GM12872 (cell line): ENCODE data around the gene SAMD13.

Source experiments
- TF ChIP-seq, protein P1 (sequence below): IDR thresholded peaks from 3 replicates; pipeline ENCODE4 v1.5.1; 2011; ENCODE audit warnings: low read depth, mild to moderate bottlenecking, low read length, moderate library complexity; ENCODE audit not compliant: insufficient read depth

SAMD13 gene

DNA sequence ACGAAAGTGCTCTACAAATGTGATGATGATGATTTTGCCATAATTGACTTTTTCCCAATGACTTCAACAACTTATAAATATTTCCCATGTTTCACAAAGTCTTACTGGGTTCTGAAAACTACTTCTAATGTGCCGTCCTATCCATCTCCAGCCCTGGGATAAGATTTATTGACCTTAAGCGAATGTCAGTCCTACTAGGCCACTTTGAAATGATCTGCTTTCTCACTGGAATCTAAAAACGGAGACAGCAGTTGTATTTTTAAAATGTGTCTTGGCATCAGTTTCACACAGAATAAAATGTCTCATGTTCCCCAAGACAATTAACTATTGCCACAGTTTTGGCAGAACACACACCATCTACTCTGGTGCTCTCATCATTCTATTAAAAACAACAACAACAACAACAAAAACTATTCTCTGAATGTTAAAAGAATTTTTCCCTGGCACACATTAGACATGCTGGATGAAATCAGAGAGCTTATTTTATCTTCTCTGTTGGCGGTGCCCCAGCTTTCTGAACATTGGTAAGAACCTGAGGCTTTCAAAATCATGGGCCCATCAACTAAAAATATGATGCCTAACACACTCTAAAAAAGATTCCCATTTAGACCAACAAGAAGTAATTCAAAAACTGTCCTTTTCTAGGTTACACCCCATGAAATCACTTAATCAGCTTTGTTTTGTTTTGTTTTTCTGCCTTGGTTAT lies 73.6 kb downstream of the SAMD13 start:
- TF ChIP-seq, protein P1, sequence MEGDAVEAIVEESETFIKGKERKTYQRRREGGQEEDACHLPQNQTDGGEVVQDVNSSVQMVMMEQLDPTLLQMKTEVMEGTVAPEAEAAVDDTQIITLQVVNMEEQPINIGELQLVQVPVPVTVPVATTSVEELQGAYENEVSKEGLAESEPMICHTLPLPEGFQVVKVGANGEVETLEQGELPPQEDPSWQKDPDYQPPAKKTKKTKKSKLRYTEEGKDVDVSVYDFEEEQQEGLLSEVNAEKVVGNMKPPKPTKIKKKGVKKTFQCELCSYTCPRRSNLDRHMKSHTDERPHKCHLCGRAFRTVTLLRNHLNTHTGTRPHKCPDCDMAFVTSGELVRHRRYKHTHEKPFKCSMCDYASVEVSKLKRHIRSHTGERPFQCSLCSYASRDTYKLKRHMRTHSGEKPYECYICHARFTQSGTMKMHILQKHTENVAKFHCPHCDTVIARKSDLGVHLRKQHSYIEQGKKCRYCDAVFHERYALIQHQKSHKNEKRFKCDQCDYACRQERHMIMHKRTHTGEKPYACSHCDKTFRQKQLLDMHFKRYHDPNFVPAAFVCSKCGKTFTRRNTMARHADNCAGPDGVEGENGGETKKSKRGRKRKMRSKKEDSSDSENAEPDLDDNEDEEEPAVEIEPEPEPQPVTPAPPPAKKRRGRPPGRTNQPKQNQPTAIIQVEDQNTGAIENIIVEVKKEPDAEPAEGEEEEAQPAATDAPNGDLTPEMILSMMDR, result no peak

DNA sequence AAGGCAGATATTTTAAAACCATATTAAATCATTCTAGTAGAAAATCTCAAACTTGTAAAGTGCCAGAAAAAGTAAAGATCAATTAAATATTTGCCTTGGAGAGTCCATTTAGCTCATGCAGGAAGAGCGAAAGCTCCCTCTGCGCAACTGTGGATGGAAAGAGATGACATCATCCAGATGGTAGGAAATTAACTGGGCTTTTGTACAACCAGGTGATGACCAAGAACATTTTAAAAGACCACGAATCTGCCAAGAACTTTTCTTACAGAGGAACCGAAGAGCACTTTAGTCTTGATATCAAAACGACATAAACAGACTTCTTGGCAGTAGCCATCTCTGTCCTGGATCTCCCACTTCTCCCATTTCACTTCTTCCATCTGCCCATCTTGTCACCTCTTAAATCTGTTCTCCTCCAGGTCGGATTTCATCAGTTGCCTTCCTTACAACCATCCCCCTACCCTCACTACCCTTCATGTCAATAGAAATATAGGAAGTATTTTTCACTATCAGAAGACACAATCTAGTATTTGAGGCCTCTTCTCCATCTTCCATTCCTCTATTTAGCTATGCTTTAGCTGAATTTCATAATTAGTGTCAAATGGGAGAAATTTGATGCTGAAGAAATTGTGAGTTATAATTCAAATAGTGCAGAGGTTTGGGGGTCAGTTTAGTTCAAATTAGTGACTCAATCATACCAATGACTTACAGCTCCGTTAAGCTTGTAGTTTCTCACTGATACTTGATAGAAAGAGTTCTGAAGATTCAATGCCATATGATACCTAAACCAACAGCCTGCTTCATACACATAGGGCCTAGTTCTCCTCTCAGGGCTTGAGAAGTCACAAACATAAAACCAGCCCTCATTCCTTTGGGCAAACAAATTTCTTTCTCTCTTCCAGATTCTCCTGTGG lies 74.7 kb downstream of the SAMD13 start:
- TF ChIP-seq, protein P1, result no peak

DNA sequence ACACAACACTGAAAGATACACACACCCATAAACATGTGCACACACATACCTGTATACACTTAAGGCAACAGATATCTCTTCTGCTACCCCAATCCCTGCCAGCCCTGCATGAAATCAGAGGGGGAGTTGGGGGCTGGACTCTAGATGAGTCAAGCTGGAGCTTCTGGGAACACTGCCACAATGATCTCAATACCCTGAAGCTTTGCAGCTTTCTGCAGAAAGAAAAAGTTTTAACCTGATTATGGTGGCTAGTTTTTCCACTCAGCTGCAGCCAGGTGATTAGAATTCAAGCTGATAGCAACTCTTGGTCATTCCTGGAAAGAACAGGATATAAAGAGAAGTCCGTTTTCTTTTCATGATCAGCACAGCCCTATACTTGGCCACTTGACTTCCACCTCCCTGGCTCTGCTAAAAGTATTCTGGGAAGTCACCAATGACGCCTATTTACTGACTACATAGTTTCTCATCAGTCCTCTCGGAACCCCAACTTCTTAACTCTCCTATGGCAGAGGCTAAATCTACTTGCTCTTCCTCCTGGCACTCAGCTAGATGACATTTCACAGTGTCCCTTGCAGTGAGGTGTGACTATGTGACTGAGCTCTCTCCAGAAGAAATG lies 76.1 kb downstream of the SAMD13 start:
- TF ChIP-seq, protein P1, result no peak

DNA sequence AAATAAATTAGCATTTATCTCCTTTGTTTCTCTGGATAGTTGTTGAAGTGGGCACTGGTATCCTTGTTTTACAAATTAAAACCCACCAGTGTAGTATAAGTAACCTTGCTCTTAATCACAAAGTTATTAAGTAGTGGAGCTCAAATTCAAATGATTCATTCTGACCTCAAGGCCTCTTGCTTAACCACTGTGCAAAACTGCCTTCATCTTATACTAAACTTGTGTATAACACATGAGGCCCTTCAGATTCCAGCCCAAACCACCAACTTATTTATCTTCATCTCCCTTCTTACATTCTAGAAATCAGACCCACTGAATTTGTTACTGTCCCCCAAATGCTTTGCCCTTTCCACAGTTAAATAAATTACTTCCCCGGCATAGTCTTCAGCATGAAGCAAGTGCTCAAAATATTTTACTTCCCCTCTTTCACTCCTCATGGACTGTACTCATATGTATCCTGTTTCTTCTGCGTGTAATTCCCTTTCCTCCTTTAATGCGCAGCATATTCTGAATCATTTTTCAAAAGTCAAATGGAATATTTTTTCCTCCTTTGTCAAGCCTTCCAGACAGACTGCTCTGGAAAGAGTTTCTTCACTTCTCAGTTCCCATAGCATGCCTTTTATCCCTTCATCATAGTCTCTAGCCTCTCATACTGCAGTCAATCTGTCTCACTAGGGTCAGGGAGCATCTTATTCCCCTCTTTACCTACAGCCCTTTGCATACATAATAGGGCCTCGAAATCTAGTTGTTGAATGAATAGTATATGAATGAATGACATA lies 77.8 kb downstream of the SAMD13 start:
- TF ChIP-seq, protein P1, result no peak

DNA sequence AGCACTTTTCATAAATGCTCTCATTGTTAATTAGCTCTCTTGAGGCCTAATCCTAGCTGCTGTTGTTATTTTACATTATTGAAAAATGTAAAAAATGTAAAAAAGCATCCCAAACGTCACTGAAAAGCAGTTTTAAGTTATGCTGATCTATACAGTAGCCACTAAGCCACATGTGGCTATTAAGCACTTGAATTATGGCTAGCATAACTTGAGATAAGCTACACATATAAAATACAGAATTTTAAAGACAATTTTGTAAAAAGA lies 78.3 kb downstream of the SAMD13 start:
- TF ChIP-seq, protein P1, result no peak

DNA sequence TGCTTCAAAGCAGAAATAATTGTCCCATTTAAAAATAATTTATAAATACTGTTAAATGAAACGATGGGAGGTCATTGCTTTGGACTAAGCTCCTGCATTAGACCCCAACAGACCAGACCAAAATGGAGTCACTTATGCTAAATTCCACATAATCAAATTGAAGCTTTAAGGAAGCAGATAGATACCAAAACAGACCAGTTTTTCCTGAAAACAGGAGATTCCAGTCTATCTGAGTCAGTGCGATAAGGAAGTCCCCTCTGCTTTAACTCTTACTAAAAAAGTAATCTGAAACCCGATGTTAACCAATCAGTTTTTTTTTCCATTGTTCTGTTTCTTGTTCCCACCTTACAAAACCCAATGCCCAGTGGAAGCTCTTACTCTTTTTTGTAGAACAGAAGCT lies 80.6 kb downstream of the SAMD13 start:
- TF ChIP-seq, protein P1, result no peak

DNA sequence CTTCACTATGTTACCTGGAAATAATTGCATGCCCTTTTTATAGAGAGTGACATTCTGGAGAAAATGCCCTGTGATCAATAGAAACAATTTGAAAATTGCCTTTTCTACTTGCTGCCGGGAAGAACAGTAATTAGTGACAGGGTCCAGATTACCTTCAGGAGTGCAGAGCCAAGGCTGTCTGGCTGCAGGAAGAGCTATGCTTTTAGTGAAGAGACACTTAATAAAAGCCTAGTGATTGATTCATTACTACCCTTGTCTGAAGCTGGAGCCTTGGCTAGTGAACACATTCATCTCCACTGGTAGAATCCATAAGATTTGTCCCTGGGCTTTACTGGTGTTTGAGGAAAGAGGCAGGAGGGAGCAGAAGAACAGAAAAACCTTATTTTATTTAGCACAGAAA lies 83.8 kb downstream of the SAMD13 start:
- TF ChIP-seq, protein P1, result no peak
